ENCODE data around the gene RINL. TPM values are rescaled to one million over a fixed set of nuclear protein-coding genes. Genes with fewer than 3 reads are reported as not detected.

Gene RINL
- total and polyA plus RNA-seq, 3 donors from 2014 or later, result 2.6 to 5.2 (median 3.0) TPM

GRCh38 chr19:38917516-38917915 is 39.4 kb upstream of the RINL start:
- H3K4me1 ChIP-seq, result no peaks in the 10 kb centered on the region
- H3K27me3 ChIP-seq, result no peaks in the 10 kb centered on the region
- intact Hi-C loops (cut with DNase I; ENCODE audit: low total_unique reads), result no loop called here
- no peaks in the 10 kb centered on the region for H3K36me3 ChIP-seq (ENCODE audit: low read depth, missing control alignments)
- H3K4me3 ChIP-seq, result no peak overlapping the region
- WGBS, 2 donors, result 76 to 86% methylated on average over 7 to 9 of the region's 9 CpGs
- H3K9me3 ChIP-seq, result no peaks in the 10 kb centered on the region
- DNase-seq, result no peak
- TF ChIP-seq POLR2A (IDR thresholded peaks at IDR 0.05), result no peak
- no peak for TF ChIP-seq CTCF (IDR thresholded peaks at IDR 0.05)
- no peak overlapping the region for H3K27ac ChIP-seq

- no peaks in the 10 kb centered on the region for H3K4me1 ChIP-seq
- H3K27ac ChIP-seq, result no peak overlapping the region
- 85 to 91% methylated on average over 39 to 44 of the region's 44 CpGs for WGBS, 2 donors
- intact Hi-C loops (cut with DNase I; ENCODE audit: low total_unique reads), result no loop called here
- TF ChIP-seq CTCF (IDR thresholded peaks at IDR 0.05), result no peak
- DNase-seq, result no peak
- H3K9me3 ChIP-seq, result no peaks in the 10 kb centered on the region
- H3K27me3 ChIP-seq, result no peaks in the 10 kb centered on the region
- H3K4me3 ChIP-seq, result no peak overlapping the region
- no peaks in the 10 kb centered on the region for H3K36me3 ChIP-seq (ENCODE audit: low read depth, missing control alignments)
These were observed 37.5 kb upstream of the RINL start for GRCh38 chr19:38915329-38916321.

GRCh38 chr19:38913958-38914357 is 35.9 kb upstream of the RINL start:
- Histone ChIP-seq H3K36me3 (ENCODE audit: low read depth, missing control alignments) (no peaks in the 10 kb centered on the region), H3K27me3 (no peaks in the 10 kb centered on the region), H3K27ac (no peak overlapping the region), H3K9me3 (no peaks in the 10 kb centered on the region), H3K4me3 (no peak overlapping the region), H3K4me1 (no peaks in the 10 kb centered on the region)
- intact Hi-C loops (cut with DNase I; ENCODE audit: low total_unique reads), result no loop called here
- 91 to 97% methylated on average over 8 of the region's 8 CpGs for WGBS, 2 donors
- TF ChIP-seq POLR2A (IDR thresholded peaks at IDR 0.05), result no peak
- no peak for TF ChIP-seq CTCF (IDR thresholded peaks at IDR 0.05)
- DNase-seq, result no peak

- no peak overlapping the region for H3K27ac ChIP-seq
- H3K9me3 ChIP-seq, result no peaks in the 10 kb centered on the region
- DNase-seq, result no peak
- H3K36me3 ChIP-seq (ENCODE audit: low read depth, missing control alignments), result no peaks in the 10 kb centered on the region
- H3K27me3 ChIP-seq, result no peaks in the 10 kb centered on the region
- no peak overlapping the region for H3K4me3 ChIP-seq
- no peak for TF ChIP-seq CTCF (IDR thresholded peaks at IDR 0.05)
- TF ChIP-seq POLR2A (IDR thresholded peaks at IDR 0.05), result no peak
- H3K4me1 ChIP-seq, result no peaks in the 10 kb centered on the region
- WGBS, 2 donors, result 70 to 81% methylated on average over 9 to 12 of the region's 12 CpGs
- intact Hi-C loops (cut with DNase I; ENCODE audit: low total_unique reads), result no loop called here
These were observed 34.8 kb upstream of the RINL start for GRCh38 chr19:38912600-38913514.

Measured in testis (tissue), 3 donors.